GM23338 (cell line): ENCODE data around the gene EHD3. TPM values are rescaled to one million over a fixed set of nuclear protein-coding genes. Genes with fewer than 3 reads are reported as not detected.

Experiments
- ATAC-seq: fragments of 200-7000 bp; cut with Tn5 transposase; 3 replicates; pipeline ENCODE4 v1.9.1; 2020
- DNase-seq: peaks from one replicate; pipeline ENCODE4 v3.0.0-alpha.2; 2015; ENCODE audit warnings: low spot score
- H2AFZ ChIP-seq: fragments of 200-600 bp; sonication (generic); 2 replicates; pipeline ENCODE4 v1.8.0; 2016; ENCODE audit warnings: antibody characterized with exemption, mild to moderate bottlenecking, moderate library complexity
- H3F3A ChIP-seq: fragments of 200-600 bp; sonication (generic); replicated peaks from 2 replicates; pipeline ENCODE4 v1.8.0; 2017; ENCODE audit warnings: antibody characterized with exemption, mixed run types, low read depth
- H3K27ac ChIP-seq: fragments of 200-600 bp; sonication (generic); 2 replicates; pipeline ENCODE4 v1.6.1; 2016; ENCODE audit warnings: low read depth
- H3K27me3 ChIP-seq: fragments of 200-600 bp; sonication (generic); 2 replicates; pipeline ENCODE4 v1.8.0; 2016; ENCODE audit warnings: mild to moderate bottlenecking, mixed run types, moderate library complexity; ENCODE audit not compliant: insufficient read depth
- H3K36me3 ChIP-seq: fragments of 200-600 bp; sonication (generic); 2 replicates; pipeline ENCODE4 v1.8.0; 2016; ENCODE audit warnings: mild to moderate bottlenecking; ENCODE audit not compliant: insufficient read depth
- H3K4me1 ChIP-seq: fragments of 200-600 bp; sonication (generic); 2 replicates; pipeline ENCODE4 v1.8.0; 2016; ENCODE audit warnings: mild to moderate bottlenecking, moderate library complexity; ENCODE audit not compliant: insufficient read depth
- H3K4me2 ChIP-seq: fragments of 200-600 bp; sonication (generic); 2 replicates; pipeline ENCODE4 v1.7.1; 2017; ENCODE audit warnings: mixed run types
- H3K4me3 ChIP-seq: fragments of 200-600 bp; sonication (generic); 2 replicates; pipeline ENCODE4 v1.6.1; 2016; ENCODE audit warnings: mixed run types
- H3K79me2 ChIP-seq: fragments of 200-600 bp; sonication (generic); replicated peaks from 2 replicates; pipeline ENCODE4 v1.8.0; 2017; ENCODE audit warnings: mild to moderate bottlenecking; ENCODE audit not compliant: insufficient read depth
- H3K9me2 ChIP-seq: fragments of 200-600 bp; sonication (generic); 2 replicates; pipeline ENCODE4 v1.8.0; 2017; ENCODE audit not compliant: insufficient read depth
- H4K20me1 ChIP-seq: fragments of 200-600 bp; sonication (generic); replicated peaks from 2 replicates; pipeline ENCODE4 v1.8.0; 2017; ENCODE audit warnings: mild to moderate bottlenecking; ENCODE audit not compliant: insufficient read depth
- H3K27ac Mint-ChIP-seq: 2 replicates; pipeline ENCODE4 v1.8.0; 2020; ENCODE audit warnings: inconsistent platforms, mild to moderate bottlenecking, moderate library complexity, mixed read lengths
- H3K27me3 Mint-ChIP-seq: 3 replicates; pipeline ENCODE4 v1.8.0; 2022; ENCODE audit warnings: low read depth, mild to moderate bottlenecking, moderate library complexity, mixed read lengths, inconsistent platforms; ENCODE audit not compliant: insufficient read depth, poor library complexity
- H3K36me3 Mint-ChIP-seq: 3 replicates; pipeline ENCODE4 v1.8.0; 2021; ENCODE audit warnings: low read depth, mild to moderate bottlenecking, inconsistent platforms, moderate library complexity, mixed read lengths
- H3K4me1 Mint-ChIP-seq: 3 replicates; pipeline ENCODE4 v1.8.0; 2020; ENCODE audit warnings: mild to moderate bottlenecking, inconsistent platforms, mixed read lengths
- H3K4me3 Mint-ChIP-seq: 3 replicates; pipeline ENCODE4 v1.8.0; 2021; ENCODE audit warnings: moderate library complexity, mild to moderate bottlenecking, inconsistent platforms, mixed read lengths
- H3K9me3 Mint-ChIP-seq: 3 replicates; pipeline ENCODE4 v1.8.0; 2020; ENCODE audit warnings: moderate library complexity, mild to moderate bottlenecking, inconsistent platforms, mixed read lengths
- CREB1 ChIP-seq: fragments of 250-450 bp; sonication (Bioruptor Pico); IDR thresholded peaks from 2 replicates; pipeline ENCODE4 v1.5.0; 2020; ENCODE audit warnings: low read depth, mild to moderate bottlenecking, moderate library complexity
- EZH2 ChIP-seq: fragments of 200-600 bp; sonication (generic); IDR thresholded peaks from one replicate; pipeline ENCODE4 v1.8.0; 2017; ENCODE audit warnings: antibody characterized with exemption, mild to moderate bottlenecking, low read depth; ENCODE audit not compliant: unreplicated experiment
- JUNB ChIP-seq: IDR thresholded peaks from one replicate; pipeline ENCODE4 v1.6.1; 2016; ENCODE audit warnings: antibody characterized with exemption; ENCODE audit not compliant: unreplicated experiment
- POLR2AphosphoS5 ChIP-seq: IDR thresholded peaks from 2 replicates; pipeline ENCODE4 v1.6.1; 2016; ENCODE audit warnings: antibody characterized with exemption, low read depth
- STAT1 ChIP-seq: IDR thresholded peaks from one replicate; pipeline ENCODE4 v1.6.1; 2016; ENCODE audit warnings: antibody characterized with exemption; ENCODE audit not compliant: unreplicated experiment
- ZNF114 ChIP-seq: fragments of 250-450 bp; sonication (Bioruptor Pico); IDR thresholded peaks from 2 replicates; pipeline ENCODE4 v1.5.0; 2020; ENCODE audit warnings: mild to moderate bottlenecking, moderate library complexity
- polyA plus RNA-seq: library from polyadenylated mRNA; unstranded; fragments of >200 nt; fragmentation: Nextera tagmentation; extraction: Ambion mirVana; gene quantifications from 2 replicates; pipeline ENCODE4 v1.2.1, GENCODE V29; 2016
- total RNA-seq: library from RNA; depleted of rRNA; stranded (reverse); fragments of >200 nt; shearing (Covaris generic); gene quantifications from 2 replicates; pipeline ENCODE4 v1.2.3, GENCODE V29; 2014
- TF ChIP-seq, protein P1 (sequence below): fragments of 250-450 bp; sonication (Bioruptor Pico); IDR thresholded peaks from 2 replicates; pipeline ENCODE4 v1.5.0; 2020; ENCODE audit warnings: mild to moderate bottlenecking, moderate library complexity
- TF ChIP-seq, protein P2 (sequence below): IDR thresholded peaks from 2 replicates; pipeline ENCODE4 v1.6.1; 2016; ENCODE audit warnings: antibody characterized with exemption
- TF ChIP-seq, protein P3 (sequence below): IDR thresholded peaks from one replicate; pipeline ENCODE4 v1.6.1; 2018; ENCODE audit warnings: antibody characterized with exemption; ENCODE audit not compliant: unreplicated experiment

The EHD3 gene
- total and polyA plus RNA-seq, 2 experiments from 2014 or later: 3.3 to 12.6 TPM

DNA sequence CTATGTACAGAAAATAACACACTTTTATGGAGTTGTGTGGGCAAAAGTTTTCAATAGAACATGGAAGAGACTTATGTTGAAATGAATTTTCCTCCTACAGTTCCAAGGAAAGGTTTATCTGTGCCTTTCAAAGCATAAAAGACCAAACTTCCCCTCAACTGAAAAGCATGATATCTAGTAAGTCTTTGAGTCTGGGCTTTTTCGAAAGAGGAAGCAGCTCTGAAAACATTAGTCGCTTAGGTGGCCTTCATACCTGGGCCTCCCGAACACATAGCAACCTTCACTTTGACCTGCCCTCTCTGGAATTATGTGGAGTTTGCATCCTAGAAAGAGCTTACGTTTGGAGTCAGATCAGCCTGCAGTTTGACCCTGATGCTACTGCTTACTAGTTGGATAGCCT, 11.9 kb upstream of the EHD3 start (continued):
- TF ChIP-seq, protein P1, sequence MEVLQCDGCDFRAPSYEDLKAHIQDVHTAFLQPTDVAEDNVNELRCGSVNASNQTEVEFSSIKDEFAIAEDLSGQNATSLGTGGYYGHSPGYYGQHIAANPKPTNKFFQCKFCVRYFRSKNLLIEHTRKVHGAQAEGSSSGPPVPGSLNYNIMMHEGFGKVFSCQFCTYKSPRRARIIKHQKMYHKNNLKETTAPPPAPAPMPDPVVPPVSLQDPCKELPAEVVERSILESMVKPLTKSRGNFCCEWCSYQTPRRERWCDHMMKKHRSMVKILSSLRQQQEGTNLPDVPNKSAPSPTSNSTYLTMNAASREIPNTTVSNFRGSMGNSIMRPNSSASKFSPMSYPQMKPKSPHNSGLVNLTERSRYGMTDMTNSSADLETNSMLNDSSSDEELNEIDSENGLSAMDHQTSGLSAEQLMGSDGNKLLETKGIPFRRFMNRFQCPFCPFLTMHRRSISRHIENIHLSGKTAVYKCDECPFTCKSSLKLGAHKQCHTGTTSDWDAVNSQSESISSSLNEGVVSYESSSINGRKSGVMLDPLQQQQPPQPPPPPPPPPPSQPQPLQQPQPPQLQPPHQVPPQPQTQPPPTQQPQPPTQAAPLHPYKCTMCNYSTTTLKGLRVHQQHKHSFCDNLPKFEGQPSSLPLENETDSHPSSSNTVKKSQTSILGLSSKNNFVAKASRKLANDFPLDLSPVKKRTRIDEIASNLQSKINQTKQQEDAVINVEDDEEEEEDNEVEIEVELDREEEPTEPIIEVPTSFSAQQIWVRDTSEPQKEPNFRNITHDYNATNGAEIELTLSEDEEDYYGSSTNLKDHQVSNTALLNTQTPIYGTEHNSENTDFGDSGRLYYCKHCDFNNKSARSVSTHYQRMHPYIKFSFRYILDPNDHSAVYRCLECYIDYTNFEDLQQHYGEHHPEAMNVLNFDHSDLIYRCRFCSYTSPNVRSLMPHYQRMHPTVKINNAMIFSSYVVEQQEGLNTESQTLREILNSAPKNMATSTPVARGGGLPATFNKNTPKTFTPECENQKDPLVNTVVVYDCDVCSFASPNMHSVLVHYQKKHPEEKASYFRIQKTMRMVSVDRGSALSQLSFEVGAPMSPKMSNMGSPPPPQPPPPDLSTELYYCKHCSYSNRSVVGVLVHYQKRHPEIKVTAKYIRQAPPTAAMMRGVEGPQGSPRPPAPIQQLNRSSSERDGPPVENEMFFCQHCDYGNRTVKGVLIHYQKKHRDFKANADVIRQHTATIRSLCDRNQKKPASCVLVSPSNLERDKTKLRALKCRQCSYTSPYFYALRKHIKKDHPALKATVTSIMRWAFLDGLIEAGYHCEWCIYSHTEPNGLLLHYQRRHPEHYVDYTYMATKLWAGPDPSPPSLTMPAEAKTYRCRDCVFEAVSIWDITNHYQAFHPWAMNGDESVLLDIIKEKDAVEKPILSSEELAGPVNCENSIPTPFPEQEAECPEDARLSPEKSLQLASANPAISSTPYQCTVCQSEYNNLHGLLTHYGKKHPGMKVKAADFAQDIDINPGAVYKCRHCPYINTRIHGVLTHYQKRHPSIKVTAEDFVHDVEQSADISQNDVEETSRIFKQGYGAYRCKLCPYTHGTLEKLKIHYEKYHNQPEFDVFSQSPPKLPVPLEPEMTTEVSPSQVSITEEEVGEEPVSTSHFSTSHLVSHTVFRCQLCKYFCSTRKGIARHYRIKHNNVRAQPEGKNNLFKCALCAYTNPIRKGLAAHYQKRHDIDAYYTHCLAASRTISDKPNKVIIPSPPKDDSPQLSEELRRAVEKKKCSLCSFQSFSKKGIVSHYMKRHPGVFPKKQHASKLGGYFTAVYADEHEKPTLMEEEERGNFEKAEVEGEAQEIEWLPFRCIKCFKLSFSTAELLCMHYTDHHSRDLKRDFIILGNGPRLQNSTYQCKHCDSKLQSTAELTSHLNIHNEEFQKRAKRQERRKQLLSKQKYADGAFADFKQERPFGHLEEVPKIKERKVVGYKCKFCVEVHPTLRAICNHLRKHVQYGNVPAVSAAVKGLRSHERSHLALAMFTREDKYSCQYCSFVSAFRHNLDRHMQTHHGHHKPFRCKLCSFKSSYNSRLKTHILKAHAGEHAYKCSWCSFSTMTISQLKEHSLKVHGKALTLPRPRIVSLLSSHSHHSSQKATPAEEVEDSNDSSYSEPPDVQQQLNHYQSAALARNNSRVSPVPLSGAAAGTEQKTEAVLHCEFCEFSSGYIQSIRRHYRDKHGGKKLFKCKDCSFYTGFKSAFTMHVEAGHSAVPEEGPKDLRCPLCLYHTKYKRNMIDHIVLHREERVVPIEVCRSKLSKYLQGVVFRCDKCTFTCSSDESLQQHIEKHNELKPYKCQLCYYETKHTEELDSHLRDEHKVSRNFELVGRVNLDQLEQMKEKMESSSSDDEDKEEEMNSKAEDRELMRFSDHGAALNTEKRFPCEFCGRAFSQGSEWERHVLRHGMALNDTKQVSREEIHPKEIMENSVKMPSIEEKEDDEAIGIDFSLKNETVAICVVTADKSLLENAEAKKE (CRISPR knock-in tag): no peak
- TF ChIP-seq JUNB (no peak), STAT1 (no peak)

DNA sequence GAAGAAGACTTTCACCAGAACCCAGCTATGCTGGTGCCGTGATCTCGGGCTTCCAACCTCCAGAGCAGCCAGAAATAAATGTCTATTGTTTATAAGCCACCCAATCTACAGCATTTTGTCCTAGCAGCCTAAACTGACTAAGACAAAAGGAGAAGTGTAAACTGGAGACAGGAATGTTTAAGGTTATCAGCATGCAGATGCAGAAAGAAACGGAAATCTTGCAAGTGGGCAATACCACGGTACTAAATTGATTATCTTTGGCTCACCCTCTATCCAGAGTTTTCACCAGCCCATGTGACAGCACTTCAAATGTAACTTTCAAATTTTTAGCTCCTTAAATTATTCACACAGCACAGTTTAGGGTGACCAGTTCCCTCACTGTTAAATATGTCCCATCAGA, 10.9 kb upstream of the EHD3 start:
- H3K36me3 ChIP-seq: no peaks in the 10 kb centered on the region; the same call in 1 of the 2 replicates
- no peaks in the 10 kb centered on the region for H3K9me3 Mint-ChIP-seq
- TF ChIP-seq, protein P2, sequence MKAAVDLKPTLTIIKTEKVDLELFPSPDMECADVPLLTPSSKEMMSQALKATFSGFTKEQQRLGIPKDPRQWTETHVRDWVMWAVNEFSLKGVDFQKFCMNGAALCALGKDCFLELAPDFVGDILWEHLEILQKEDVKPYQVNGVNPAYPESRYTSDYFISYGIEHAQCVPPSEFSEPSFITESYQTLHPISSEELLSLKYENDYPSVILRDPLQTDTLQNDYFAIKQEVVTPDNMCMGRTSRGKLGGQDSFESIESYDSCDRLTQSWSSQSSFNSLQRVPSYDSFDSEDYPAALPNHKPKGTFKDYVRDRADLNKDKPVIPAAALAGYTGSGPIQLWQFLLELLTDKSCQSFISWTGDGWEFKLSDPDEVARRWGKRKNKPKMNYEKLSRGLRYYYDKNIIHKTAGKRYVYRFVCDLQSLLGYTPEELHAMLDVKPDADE: no peak
- no peak for TF ChIP-seq ZNF114
- TF ChIP-seq EZH2: no peak
- TF ChIP-seq CREB1: no peak
- TF ChIP-seq POLR2AphosphoS5: no peak
- TF ChIP-seq, protein P3, sequence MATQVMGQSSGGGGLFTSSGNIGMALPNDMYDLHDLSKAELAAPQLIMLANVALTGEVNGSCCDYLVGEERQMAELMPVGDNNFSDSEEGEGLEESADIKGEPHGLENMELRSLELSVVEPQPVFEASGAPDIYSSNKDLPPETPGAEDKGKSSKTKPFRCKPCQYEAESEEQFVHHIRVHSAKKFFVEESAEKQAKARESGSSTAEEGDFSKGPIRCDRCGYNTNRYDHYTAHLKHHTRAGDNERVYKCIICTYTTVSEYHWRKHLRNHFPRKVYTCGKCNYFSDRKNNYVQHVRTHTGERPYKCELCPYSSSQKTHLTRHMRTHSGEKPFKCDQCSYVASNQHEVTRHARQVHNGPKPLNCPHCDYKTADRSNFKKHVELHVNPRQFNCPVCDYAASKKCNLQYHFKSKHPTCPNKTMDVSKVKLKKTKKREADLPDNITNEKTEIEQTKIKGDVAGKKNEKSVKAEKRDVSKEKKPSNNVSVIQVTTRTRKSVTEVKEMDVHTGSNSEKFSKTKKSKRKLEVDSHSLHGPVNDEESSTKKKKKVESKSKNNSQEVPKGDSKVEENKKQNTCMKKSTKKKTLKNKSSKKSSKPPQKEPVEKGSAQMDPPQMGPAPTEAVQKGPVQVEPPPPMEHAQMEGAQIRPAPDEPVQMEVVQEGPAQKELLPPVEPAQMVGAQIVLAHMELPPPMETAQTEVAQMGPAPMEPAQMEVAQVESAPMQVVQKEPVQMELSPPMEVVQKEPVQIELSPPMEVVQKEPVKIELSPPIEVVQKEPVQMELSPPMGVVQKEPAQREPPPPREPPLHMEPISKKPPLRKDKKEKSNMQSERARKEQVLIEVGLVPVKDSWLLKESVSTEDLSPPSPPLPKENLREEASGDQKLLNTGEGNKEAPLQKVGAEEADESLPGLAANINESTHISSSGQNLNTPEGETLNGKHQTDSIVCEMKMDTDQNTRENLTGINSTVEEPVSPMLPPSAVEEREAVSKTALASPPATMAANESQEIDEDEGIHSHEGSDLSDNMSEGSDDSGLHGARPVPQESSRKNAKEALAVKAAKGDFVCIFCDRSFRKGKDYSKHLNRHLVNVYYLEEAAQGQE: no peak
- TF ChIP-seq STAT1: no peak
- no peaks in the 10 kb centered on the region for H3K79me2 ChIP-seq
- H3K4me1 Mint-ChIP-seq: peaks cover 4% of the 10 kb centered on the region
- DNase-seq (no peak), ATAC-seq (no peak)
- no peaks in the 10 kb centered on the region for H3K27me3 ChIP-seq
- peaks cover 2% of the 10 kb centered on the region for H3K27me3 Mint-ChIP-seq
- H4K20me1 ChIP-seq: no peaks in the 10 kb centered on the region
- H3K4me2 ChIP-seq: no peak overlapping the region
- no peak overlapping the region for H2AFZ ChIP-seq
- H3F3A ChIP-seq: no peaks in the 10 kb centered on the region
- no peaks in the 10 kb centered on the region for H3K4me1 ChIP-seq
- H3K4me3 ChIP-seq: no peak overlapping the region
- H3K36me3 Mint-ChIP-seq: no peaks in the 10 kb centered on the region
- no peaks in the 10 kb centered on the region for H3K9me2 ChIP-seq
- no peak overlapping the region for H3K27ac ChIP-seq
- H3K4me3 Mint-ChIP-seq: no peak overlapping the region
- H3K27ac Mint-ChIP-seq: no peak overlapping the region
